Activated CD8-positive, alpha-beta memory T cell treated with anti-CD3 and anti-CD28 coated beads, Interleukin-2, amount 50 U/mL, for 48 hours (primary cell): Measurements from ENCODE around the gene OTUD7B.

Experiments
- DNase-seq: peaks from one replicate; pipeline ENCODE4 v3.0.0-alpha.2; 2020

The OTUD7B gene

GRCh38 chr1:149915429-149916192 is 94.9 kb downstream of the OTUD7B start:
- DNase-seq: no peak

DNA sequence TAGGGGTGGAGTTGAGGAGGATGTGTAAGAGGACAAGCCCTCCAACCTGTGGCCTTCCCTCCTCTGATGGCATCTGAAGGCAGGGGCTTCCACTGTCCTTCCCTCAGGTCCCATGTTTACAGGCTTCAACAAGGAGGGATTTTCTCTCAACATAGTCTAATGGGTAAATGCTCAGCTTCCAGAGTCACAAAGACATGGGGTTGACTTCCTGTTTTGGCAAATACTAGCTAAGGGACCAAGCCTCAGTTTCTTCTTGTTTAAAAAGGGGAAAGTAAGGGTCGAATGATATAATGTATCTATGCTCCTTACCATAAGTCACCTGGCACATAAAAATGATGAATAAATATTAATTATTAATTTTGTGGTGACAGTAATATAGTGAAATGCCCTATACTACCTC is 96.0 kb downstream of the OTUD7B start:
- DNase-seq: no peak

- no peak for DNase-seq
Observed at GRCh38 chr1:149906570-149907075, 103.9 kb downstream of the OTUD7B start.

DNA sequence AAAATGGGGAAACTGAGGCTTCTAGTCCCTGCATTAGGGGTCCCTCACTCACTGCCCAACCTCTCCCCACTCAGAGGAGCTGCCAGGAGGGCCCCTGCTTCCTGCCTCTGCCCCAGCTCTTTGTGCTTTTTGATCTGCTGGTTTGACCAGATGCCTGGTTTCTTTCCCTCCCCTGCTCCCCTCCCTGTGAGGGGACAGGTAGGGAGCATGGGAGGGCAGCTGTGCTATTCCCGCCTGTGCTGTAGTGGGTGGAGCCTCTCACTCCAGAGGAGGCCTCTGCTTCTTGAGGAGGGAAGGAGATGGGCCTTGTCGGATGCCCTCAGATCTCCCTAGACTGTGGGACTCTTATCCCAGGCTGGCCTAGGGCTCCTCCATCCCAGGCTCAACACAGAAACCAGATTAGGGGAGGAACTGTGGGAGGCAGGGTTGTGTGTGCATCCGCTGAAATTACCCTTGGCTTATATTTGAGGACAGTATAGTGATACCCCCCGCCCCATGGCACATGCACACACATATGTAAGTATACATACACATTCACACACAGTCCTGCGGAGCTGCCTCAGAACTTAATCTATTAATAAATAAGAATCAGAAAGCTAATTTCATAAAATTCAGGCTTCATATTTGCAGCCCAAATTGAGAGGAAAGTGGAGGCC is 106.6 kb downstream of the OTUD7B start:
- DNase-seq: no peak

- DNase-seq: peak; percentile 88
Observed at GRCh38 chr1:149899460-149900284, 110.9 kb downstream of the OTUD7B start, which contains the start of gene BOLA1. Gene BOLA1, plus strand, starts transcription at chr1:149899568. Its CDS starts 492 bp downstream, at chr1:149900060.

DNA sequence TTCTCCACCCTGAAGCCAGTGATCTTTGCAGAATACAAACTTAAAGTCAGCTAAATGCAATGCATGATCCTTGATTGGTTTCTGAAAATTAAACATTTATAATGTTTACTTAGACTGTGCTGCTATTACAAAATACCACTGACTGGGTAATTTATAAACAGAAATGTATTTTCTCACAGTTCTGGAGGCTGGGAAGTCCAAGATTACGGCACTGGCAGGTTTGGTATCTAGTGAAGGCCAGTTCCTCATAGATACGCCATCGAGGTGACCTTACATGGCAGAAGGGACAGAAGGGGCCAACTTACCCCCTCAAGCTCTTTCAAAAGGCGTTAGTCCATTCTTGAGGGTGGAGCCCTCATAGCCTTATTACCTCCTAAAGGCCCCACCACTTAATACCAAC is 114.0 kb downstream of the OTUD7B start:
- no peak for DNase-seq

DNA sequence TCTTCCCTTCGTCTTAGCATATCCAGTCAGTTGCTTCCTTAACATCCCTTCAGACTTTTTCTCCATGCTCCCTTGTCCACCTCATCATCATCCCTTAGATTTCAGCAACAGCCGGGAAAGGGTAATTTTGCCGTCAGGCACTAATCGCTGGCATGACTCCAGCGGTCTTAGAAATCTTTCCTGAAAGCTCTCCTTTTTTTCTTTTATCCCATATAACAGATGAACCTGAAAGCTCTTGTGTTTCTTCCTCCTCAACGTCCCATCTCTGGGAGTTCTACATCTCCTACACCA is 121.6 kb downstream of the OTUD7B start:
- DNase-seq: no peak

DNA sequence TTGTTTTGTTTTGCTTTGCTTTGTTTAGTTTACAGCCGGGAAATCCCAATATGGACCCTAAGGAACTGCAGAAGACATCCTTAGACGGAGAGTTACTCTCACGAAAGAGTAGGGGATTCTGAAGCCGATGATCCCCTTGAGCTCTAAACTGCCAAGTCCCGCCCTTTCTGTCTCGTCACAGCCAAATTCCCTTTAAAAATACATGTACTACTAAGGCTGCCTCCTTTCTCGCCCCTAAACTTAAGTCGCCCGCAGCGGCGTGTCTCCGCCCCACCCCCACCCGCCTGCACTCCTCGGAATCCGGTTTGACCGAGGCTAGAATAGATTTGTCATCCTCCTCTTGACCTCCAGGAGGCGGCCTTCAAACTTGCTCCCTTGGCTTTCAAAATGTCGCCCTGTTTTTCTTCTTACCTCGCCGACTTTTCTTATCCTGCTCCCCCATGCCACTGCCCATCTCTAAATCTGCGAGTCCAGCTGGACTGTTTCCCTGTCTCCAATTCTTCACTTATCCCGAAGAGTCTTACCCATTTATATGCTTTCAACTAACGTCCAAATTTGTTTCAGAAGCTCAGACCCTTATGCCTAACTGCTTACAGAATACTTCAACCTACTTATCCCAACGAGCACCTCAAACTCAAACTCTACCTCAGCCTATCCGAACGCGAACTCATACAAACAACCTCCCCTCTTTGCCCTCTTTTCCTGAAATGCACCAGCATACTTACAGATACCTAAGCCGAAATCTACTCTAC is 122.1 kb downstream of the OTUD7B start:
- peak; percentile 88 for DNase-seq
